Kidney capillary endothelial cell (primary cell): ENCODE results near the gene TBCEL.
"Not testable (repeated sequence)": the region's sequence is repeated elsewhere in the genome, so short reads cannot be mapped to it uniquely, and the experiment has no call there.

Experiments used
- DNase-seq: peaks from one replicate; pipeline ENCODE4 v3.0.0-alpha.2; 2018; ENCODE audit warnings: low spot score

TBCEL gene

GRCh38 chr11:121029813-121030445 is 6.0 kb downstream of the TBCEL start:
- no peak for DNase-seq

GRCh38 chr11:121031167-121031566 is 7.3 kb downstream of the TBCEL start:
- no peak for DNase-seq

- not testable (repeated sequence) for DNase-seq
Measured at GRCh38 chr11:121031648-121032047, 7.7 kb downstream of the TBCEL start.

- no peak for DNase-seq
Measured at GRCh38 chr11:121032546-121032945, 8.6 kb downstream of the TBCEL start.

- DNase-seq, result no peak
Measured at GRCh38 chr11:121033635-121034034, 9.7 kb downstream of the TBCEL start.

- no peak for DNase-seq
Measured at GRCh38 chr11:121035169-121035755, 11.4 kb downstream of the TBCEL start.

- DNase-seq, result no peak
Measured at GRCh38 chr11:121035780-121036179, 11.9 kb downstream of the TBCEL start.

GRCh38 chr11:121037016-121037415 is 13.1 kb downstream of the TBCEL start:
- no peak for DNase-seq

- DNase-seq, result no peak
Measured at GRCh38 chr11:121038648-121039409, 14.9 kb downstream of the TBCEL start.

- DNase-seq, result no peak
Measured at GRCh38 chr11:121039971-121040613, 16.2 kb downstream of the TBCEL start.

- no peak for DNase-seq
Measured at GRCh38 chr11:121040614-121041002, 16.7 kb downstream of the TBCEL start.

- DNase-seq, result no peak
Measured at GRCh38 chr11:121041072-121041471, 17.2 kb downstream of the TBCEL start.

GRCh38 chr11:121042296-121042695 is 18.4 kb downstream of the TBCEL start:
- DNase-seq, result no peak

- no peak for DNase-seq
Measured at GRCh38 chr11:121047926-121048325, 24.0 kb downstream of the TBCEL start.

- no peak for DNase-seq
Measured at GRCh38 chr11:121048464-121049233, 24.7 kb downstream of the TBCEL start.

- no peak for DNase-seq
Measured at GRCh38 chr11:121053244-121053643, 29.3 kb downstream of the TBCEL start.

GRCh38 chr11:121054266-121054665 is 30.4 kb downstream of the TBCEL start:
- no peak for DNase-seq

- no peak for DNase-seq
Measured at GRCh38 chr11:121055076-121055475, 31.2 kb downstream of the TBCEL start.

- DNase-seq, result no peak
Measured at GRCh38 chr11:121057922-121058321, 34.0 kb downstream of the TBCEL start.

- DNase-seq, result no peak
Measured at GRCh38 chr11:121058941-121059340, 35.0 kb downstream of the TBCEL start.

- no peak for DNase-seq
Measured at GRCh38 chr11:121059605-121060004, 35.7 kb downstream of the TBCEL start.

- DNase-seq, result no peak
Measured at GRCh38 chr11:121063728-121064127, 39.8 kb downstream of the TBCEL start.
